Measurements from ENCODE around the gene STRA6.
A peak's percentile ranks its signal among the peaks of the same experiment; 100 is the strongest.

The STRA6 gene

DNA sequence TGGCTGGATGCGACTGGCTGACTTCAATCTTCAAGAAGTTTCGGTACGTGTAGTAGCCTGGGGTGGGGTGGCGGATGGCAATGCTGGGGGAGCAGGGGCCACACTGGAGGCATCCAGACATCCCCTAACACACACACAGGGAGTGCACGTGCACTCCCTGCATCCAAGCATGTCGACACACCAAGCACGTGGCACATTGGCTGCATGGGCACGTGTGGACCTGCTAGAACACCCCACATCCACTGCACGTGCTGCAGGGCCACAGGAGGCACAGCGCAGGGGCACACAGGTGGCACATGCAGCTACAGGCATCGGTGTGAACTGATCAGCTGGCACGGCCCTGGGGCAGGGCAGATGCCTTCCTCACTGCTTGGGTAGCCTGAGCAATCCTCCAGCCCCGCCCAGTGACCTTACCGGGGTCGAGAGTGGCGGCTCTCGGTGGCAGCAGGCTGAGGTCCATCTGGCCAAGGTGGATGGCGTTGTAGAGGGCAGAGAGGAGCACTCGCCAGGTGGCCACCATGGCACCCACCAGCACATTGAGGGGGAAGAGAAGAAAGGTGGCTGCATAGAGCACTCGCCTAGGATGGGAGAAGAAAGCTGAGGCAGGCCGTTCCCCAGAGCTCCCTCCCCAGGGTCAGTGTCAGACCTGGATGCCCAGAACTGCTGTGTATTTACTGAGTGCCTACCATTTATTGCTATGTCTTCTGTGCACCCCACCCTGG is 21.5 kb downstream of the STRA6 start:
- Histone ChIP-seq H3K9me3 (ENCODE audit: control insufficient read depth in 2 of 2, low read length in 2 of 2) (no peaks in the 10 kb centered on the region), H3K27me3 (ENCODE audit: control insufficient read depth in 2 of 2, insufficient read depth in 2 of 2, low read length in 2 of 2) (no peaks in the 10 kb centered on the region), H3K4me1 (ENCODE audit: control insufficient read depth in 2 of 2, insufficient read depth in 2 of 2, low read length in 2 of 2) (no peaks in the 10 kb centered on the region), H3K4me3 (ENCODE audit: low read length in 2 of 2) (no peak overlapping the region), H3K9ac (ENCODE audit: low read depth in 1 of 2, low read length in 2 of 2) (no peak overlapping the region), H3K36me3 (ENCODE audit: control insufficient read depth in 2 of 2, insufficient read depth in 2 of 2, low read length in 2 of 2) (no peaks in the 10 kb centered on the region), H3K27ac (ENCODE audit: low read depth in 2 of 2, low read length in 2 of 2) (no peak overlapping the region)

DNA sequence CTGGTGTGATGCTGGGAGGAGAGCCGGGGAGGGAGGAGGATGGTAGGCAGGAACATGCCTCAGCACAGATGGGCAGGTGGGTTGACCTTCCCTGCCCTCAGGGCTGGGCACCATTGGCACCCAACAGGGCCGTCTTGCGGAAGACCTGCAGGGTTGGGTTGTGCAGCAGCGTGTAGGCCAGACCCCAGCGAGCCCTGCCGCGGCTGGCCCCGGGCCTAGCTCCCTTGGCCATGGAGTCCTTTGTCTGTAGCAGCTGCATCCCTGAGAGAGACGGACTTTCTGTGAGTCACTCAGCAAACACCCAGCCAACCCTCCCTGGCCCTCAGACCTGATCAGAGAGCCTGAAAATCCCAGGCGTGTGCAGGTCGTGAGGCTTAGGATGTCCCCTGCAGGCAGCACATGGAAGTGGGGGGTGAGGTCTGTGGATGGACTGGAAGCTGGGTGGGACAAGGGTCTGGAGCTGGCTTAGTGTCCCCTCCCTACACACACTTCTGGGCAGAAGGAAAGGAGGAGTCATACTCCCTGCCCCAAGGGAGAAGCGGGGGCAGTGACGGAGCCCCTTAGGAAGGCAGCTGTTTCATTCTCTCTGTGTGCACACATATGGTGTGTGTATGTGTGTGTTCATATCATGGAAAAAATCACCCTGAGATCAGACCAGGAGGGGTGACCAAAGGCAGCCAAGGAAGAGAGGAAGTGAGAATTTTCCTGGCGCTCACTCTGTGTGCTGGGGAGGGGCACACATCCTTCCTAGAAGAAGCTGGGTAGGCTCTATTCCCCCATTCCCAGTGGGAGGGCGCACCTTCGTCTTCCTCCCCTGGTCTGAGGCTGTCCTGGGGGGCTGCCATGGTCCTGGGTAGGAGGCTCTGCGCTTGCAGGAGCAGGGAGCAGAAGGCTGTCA is 22.4 kb downstream of the STRA6 start:
- no peaks in the 10 kb centered on the region for H3K9me3 ChIP-seq (ENCODE audit: control insufficient read depth in 2 of 2, low read length in 2 of 2)
- H3K27ac ChIP-seq (ENCODE audit: low read depth in 2 of 2, low read length in 2 of 2), result peak overlapping the region; percentile 16 to 28
- no peaks in the 10 kb centered on the region for H3K27me3 ChIP-seq (ENCODE audit: control insufficient read depth in 2 of 2, insufficient read depth in 2 of 2, low read length in 2 of 2)
- H3K36me3 ChIP-seq (ENCODE audit: control insufficient read depth in 2 of 2, insufficient read depth in 2 of 2, low read length in 2 of 2), result no peaks in the 10 kb centered on the region
- no peak overlapping the region for H3K4me3 ChIP-seq (ENCODE audit: low read length in 2 of 2)
- H3K9ac ChIP-seq (ENCODE audit: low read depth in 1 of 2, low read length in 2 of 2), result no peak overlapping the region
- H3K4me1 ChIP-seq (ENCODE audit: control insufficient read depth in 2 of 2, insufficient read depth in 2 of 2, low read length in 2 of 2), result peaks cover 0 to 2% of the 10 kb centered on the region in 2 donors

DNA sequence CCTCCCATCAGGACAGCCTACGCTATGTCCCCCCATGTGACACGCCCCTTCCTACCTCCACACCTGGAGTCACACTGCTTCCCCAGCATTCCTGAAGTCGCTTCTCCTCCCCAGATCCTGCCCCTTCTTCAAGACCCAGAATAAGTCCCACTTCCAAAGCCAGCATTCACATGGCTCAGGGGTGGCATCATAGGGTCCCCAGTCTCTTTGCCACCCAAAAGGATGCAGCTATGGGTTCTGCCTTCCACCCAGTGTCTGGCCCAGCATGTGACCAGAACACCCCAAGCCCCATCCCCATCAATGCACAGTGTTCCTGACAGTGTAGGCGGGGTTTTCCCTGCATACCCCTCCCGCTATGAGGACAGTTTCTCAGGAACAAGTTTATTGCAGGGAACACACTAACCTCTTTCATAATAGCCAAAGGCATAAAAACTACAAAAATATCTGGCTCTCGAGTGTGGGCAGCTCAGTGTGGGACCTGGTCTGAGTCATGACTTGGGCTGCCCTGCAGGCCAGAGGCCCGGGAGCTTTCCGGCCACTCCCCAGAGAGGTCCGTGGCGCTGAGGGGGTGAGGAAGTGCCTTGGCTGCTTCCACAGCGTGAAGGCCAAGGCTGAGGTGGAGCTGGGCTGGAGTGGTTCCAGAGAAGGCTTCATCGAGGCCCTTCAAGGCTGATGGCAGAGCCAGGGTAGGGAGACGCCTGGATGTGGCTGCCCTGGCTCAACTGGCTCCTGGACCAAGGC is 23.3 kb downstream of the STRA6 start:
- no peaks in the 10 kb centered on the region for H3K27me3 ChIP-seq (ENCODE audit: control insufficient read depth in 2 of 2, insufficient read depth in 2 of 2, low read length in 2 of 2)
- no peaks in the 10 kb centered on the region for H3K36me3 ChIP-seq (ENCODE audit: control insufficient read depth in 2 of 2, insufficient read depth in 2 of 2, low read length in 2 of 2)
- H3K27ac ChIP-seq (ENCODE audit: low read depth in 2 of 2, low read length in 2 of 2), result peak overlapping the region; percentile 16 to 28
- H3K9me3 ChIP-seq (ENCODE audit: control insufficient read depth in 2 of 2, low read length in 2 of 2), result no peaks in the 10 kb centered on the region
- no peak overlapping the region for H3K4me3 ChIP-seq (ENCODE audit: low read length in 2 of 2)
- no peak overlapping the region for H3K9ac ChIP-seq (ENCODE audit: low read depth in 1 of 2, low read length in 2 of 2)
- peaks cover 0 to 2% of the 10 kb centered on the region in 2 donors for H3K4me1 ChIP-seq (ENCODE audit: control insufficient read depth in 2 of 2, insufficient read depth in 2 of 2, low read length in 2 of 2)

GRCh38 chr15:74178326-74179100 is 24.1 kb downstream of the STRA6 start:
- Histone ChIP-seq H3K9ac (ENCODE audit: low read depth in 1 of 2, low read length in 2 of 2) (no peak overlapping the region), H3K36me3 (ENCODE audit: control insufficient read depth in 2 of 2, insufficient read depth in 2 of 2, low read length in 2 of 2) (no peaks in the 10 kb centered on the region), H3K9me3 (ENCODE audit: control insufficient read depth in 2 of 2, low read length in 2 of 2) (no peaks in the 10 kb centered on the region), H3K4me3 (ENCODE audit: low read length in 2 of 2) (no peak overlapping the region), H3K4me1 (ENCODE audit: control insufficient read depth in 2 of 2, insufficient read depth in 2 of 2, low read length in 2 of 2) (peaks cover 0 to 2% of the 10 kb centered on the region in 2 donors), H3K27me3 (ENCODE audit: control insufficient read depth in 2 of 2, insufficient read depth in 2 of 2, low read length in 2 of 2) (no peaks in the 10 kb centered on the region), H3K27ac (ENCODE audit: low read depth in 2 of 2, low read length in 2 of 2) (no peak overlapping the region)

- Histone ChIP-seq H3K4me1 (ENCODE audit: control insufficient read depth in 2 of 2, insufficient read depth in 2 of 2, low read length in 2 of 2) (peaks cover 0 to 2% of the 10 kb centered on the region in 2 donors), H3K36me3 (ENCODE audit: control insufficient read depth in 2 of 2, insufficient read depth in 2 of 2, low read length in 2 of 2) (no peaks in the 10 kb centered on the region), H3K27ac (ENCODE audit: low read depth in 2 of 2, low read length in 2 of 2) (no peak overlapping the region), H3K27me3 (ENCODE audit: control insufficient read depth in 2 of 2, insufficient read depth in 2 of 2, low read length in 2 of 2) (no peaks in the 10 kb centered on the region), H3K4me3 (ENCODE audit: low read length in 2 of 2) (no peak overlapping the region), H3K9me3 (ENCODE audit: control insufficient read depth in 2 of 2, low read length in 2 of 2) (no peaks in the 10 kb centered on the region), H3K9ac (ENCODE audit: low read depth in 1 of 2, low read length in 2 of 2) (no peak overlapping the region)
Measured at GRCh38 chr15:74176262-74177214, 26.0 kb downstream of the STRA6 start.

- Histone ChIP-seq H3K4me1 (ENCODE audit: control insufficient read depth in 2 of 2, insufficient read depth in 2 of 2, low read length in 2 of 2) (peaks cover 0 to 2% of the 10 kb centered on the region in 2 donors), H3K4me3 (ENCODE audit: low read length in 2 of 2) (peak overlapping the region; percentile 37 to 46)
Measured at GRCh38 chr15:74175271-74176191, 27.1 kb downstream of the STRA6 start.

DNA sequence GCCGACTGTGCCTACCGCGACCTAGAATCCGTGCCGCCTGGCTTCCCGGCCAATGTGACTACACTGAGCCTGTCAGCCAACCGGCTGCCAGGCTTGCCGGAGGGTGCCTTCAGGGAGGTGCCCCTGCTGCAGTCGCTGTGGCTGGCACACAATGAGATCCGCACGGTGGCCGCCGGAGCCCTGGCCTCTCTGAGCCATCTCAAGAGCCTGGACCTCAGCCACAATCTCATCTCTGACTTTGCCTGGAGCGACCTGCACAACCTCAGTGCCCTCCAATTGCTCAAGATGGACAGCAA is 27.7 kb downstream of the STRA6 start:
- Histone ChIP-seq H3K4me3 (ENCODE audit: low read length in 2 of 2) (peak overlapping the region; percentile 37 to 46), H3K9me3 (ENCODE audit: control insufficient read depth in 2 of 2, low read length in 2 of 2) (no peaks in the 10 kb centered on the region), H3K4me1 (ENCODE audit: control insufficient read depth in 2 of 2, insufficient read depth in 2 of 2, low read length in 2 of 2) (peaks cover 0 to 2% of the 10 kb centered on the region in 2 donors), H3K27ac (ENCODE audit: low read depth in 2 of 2, low read length in 2 of 2) (no peak overlapping the region), H3K36me3 (ENCODE audit: control insufficient read depth in 2 of 2, insufficient read depth in 2 of 2, low read length in 2 of 2) (no peaks in the 10 kb centered on the region), H3K9ac (ENCODE audit: low read depth in 1 of 2, low read length in 2 of 2) (peak overlapping the region in 1 of 2 donors; percentile 33), H3K27me3 (ENCODE audit: control insufficient read depth in 2 of 2, insufficient read depth in 2 of 2, low read length in 2 of 2) (no peaks in the 10 kb centered on the region)

More at GRCh38 chr15:74175271-74176191, 27.1 kb downstream of the STRA6 start:
- Histone ChIP-seq H3K27ac (ENCODE audit: low read depth in 2 of 2, low read length in 2 of 2) (no peak overlapping the region), H3K27me3 (ENCODE audit: control insufficient read depth in 2 of 2, insufficient read depth in 2 of 2, low read length in 2 of 2) (no peaks in the 10 kb centered on the region), H3K9ac (ENCODE audit: low read depth in 1 of 2, low read length in 2 of 2) (no peak overlapping the region), H3K36me3 (ENCODE audit: control insufficient read depth in 2 of 2, insufficient read depth in 2 of 2, low read length in 2 of 2) (no peaks in the 10 kb centered on the region), H3K9me3 (ENCODE audit: control insufficient read depth in 2 of 2, low read length in 2 of 2) (no peaks in the 10 kb centered on the region)

DNA sequence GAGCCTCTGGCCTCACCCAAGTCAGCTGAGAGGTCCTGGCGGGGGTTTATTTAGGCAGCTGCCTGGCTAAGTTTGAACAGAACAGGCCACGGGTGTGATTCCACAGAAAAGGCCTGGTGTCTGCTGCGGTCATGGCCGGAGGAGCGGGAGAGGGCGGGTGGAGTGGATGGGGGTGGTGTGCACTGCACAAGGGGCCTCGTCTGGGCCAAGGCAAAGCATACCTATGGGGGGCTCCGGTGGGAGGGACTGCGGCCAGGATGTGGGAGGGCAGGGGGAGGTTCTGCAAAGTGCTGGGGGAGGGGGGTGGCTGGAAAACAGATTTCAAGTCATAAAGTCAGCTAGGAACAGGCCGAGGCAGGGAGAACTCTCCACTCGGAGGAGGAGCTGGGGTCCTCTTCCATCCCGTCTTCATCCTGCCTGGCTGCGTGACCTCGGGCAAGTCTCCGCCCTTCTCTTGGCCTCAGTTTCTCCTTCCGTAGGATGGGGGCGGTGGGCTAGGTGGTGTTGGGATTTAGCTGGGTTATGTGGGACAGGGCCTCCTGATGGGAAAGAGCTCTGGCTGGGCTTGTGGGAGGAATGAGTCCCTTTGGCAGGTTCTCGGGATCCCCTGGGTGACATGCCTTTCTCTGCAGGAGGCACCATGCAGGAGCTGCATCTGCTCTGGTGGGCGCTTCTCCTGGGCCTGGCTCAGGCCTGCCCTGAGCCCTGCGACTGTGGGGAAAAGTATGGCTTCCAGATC is 28.2 kb downstream of the STRA6 start:
- Histone ChIP-seq H3K9me3 (ENCODE audit: control insufficient read depth in 2 of 2, low read length in 2 of 2) (no peaks in the 10 kb centered on the region), H3K4me1 (ENCODE audit: control insufficient read depth in 2 of 2, insufficient read depth in 2 of 2, low read length in 2 of 2) (peaks cover 0 to 2% of the 10 kb centered on the region in 2 donors), H3K9ac (ENCODE audit: low read depth in 1 of 2, low read length in 2 of 2) (peak overlapping the region in 1 of 2 donors; percentile 39), H3K27ac (ENCODE audit: low read depth in 2 of 2, low read length in 2 of 2) (peak overlapping the region; percentile 45 to 61), H3K27me3 (ENCODE audit: control insufficient read depth in 2 of 2, insufficient read depth in 2 of 2, low read length in 2 of 2) (no peaks in the 10 kb centered on the region), H3K4me3 (ENCODE audit: low read length in 2 of 2) (peak overlapping the region; percentile 37 to 46), H3K36me3 (ENCODE audit: control insufficient read depth in 2 of 2, insufficient read depth in 2 of 2, low read length in 2 of 2) (no peaks in the 10 kb centered on the region)
